GM10248 (cell line): ENCODE data around the gene PRELID2.
"Not testable (repeated sequence)": the region's sequence is repeated elsewhere in the genome, so short reads cannot be mapped to it uniquely, and the experiment has no call there.

Experiments
- CTCF ChIA-PET: fragments of 300-600 bp; sonication (Branson Sonifier 250); formaldehyde crosslinking; extraction: SDS; loops from one replicate; lab custom pipeline; 2021; ENCODE audit warnings: antibody characterized with exemption; lab: Yijun Ruan, JAX
- POLR2A ChIA-PET: fragments of 350-650 bp; sonication (Branson Sonifier 250); formaldehyde crosslinking; extraction: SDS; loops from one replicate; lab custom pipeline; 2020; ENCODE audit warnings: antibody characterized with exemption; lab: Yijun Ruan, JAX
- DNase-seq: peaks from one replicate; pipeline ENCODE4 v3.0.0; 2012; ENCODE audit errors: extremely low spot score
- CTCF ChIP-seq: IDR thresholded peaks from 2 replicates; pipeline ENCODE4 v1.5.1; 2012; ENCODE audit warnings: mild to moderate bottlenecking, low read depth; ENCODE audit errors: extremely low read depth, missing control alignments, control extremely low read depth

PRELID2 gene

GRCh38 chr5:145752534-145752933, 82.6 kb downstream of the PRELID2 start:
- POLR2A ChIA-PET = no interaction called here
- CTCF ChIA-PET = no interaction called here
- no peak for TF ChIP-seq CTCF
- no peak for DNase-seq

GRCh38 chr5:145750199-145750598, 84.9 kb downstream of the PRELID2 start:
- ChIA-PET POLR2A (no interaction called here), CTCF (interaction anchor here (1.0 kb wide), 1 partner anchor 33 kb away, joined by 3 read pairs; no protein-coding TSS in a partner anchor)
- no peak for DNase-seq
- TF ChIP-seq CTCF = no peak

GRCh38 chr5:145743396-145744061, 91.6 kb downstream of the PRELID2 start:
- ChIA-PET POLR2A (no interaction called here), CTCF (no interaction called here)
- no peak for DNase-seq

GRCh38 chr5:145739843-145740242, 95.3 kb downstream of the PRELID2 start:
- POLR2A ChIA-PET = no interaction called here
- TF ChIP-seq CTCF = no peak
- CTCF ChIA-PET = no interaction called here
- no peak for DNase-seq

More at GRCh38 chr5:145743396-145744061, 91.6 kb downstream of the PRELID2 start:
- no peak for TF ChIP-seq CTCF

- ChIA-PET CTCF (no interaction called here), POLR2A (no interaction called here)
- DNase-seq = no peak
- no peak for TF ChIP-seq CTCF
Observed at GRCh38 chr5:145738227-145738626, 96.9 kb downstream of the PRELID2 start.

GRCh38 chr5:145737578-145737977, 97.6 kb downstream of the PRELID2 start:
- no peak for DNase-seq
- ChIA-PET POLR2A (no interaction called here), CTCF (no interaction called here)
- no peak for TF ChIP-seq CTCF

GRCh38 chr5:145729956-145730355, 105.2 kb downstream of the PRELID2 start:
- CTCF ChIA-PET = interaction anchor here (1.1 to 1.3 kb wide), 2 partner anchors 19 to 48 kb away, joined by 3 read pairs; no protein-coding TSS in a partner anchor
- DNase-seq, POLR2A ChIA-PET: not testable (repeated sequence)
